ENCODE data around the gene ST7. TPM values are rescaled to one million over a fixed set of nuclear protein-coding genes. Genes with fewer than 3 reads are reported as not detected.

The ST7 gene
- total and polyA plus RNA-seq, 2 of the 8 experiments (the other 6 are each of a cell fraction or from before 2014, with no cell fraction given) = 16.3 to 18.0 TPM

DNA sequence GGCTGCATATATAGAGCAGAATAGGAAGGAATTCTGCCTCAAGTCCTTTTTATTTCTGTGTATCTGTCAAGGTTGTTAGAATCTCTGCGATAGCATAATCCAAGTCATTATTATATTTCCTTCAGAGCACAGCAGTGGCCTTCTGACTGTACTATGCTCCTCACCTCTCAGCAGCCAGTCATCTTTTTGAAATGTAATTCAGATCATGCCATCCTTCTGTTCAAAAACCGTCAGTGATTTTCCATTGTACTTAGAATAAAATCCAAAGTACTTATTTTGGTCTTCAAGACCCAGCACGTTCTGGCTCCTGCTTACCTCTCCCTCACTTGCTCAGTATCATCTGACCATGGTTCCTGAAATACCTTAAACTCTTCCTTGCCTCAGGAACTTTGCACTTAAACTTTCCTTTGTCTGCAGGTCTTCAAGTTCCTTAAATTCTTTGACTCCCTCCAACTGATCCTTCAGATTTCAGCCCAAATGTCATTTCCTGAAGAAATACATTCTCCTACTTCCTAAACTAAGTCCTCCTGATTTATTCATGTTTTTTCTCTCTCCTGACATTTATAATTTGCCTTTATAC lies 112.4 kb downstream of the ST7 start:
- H3K23me2 ChIP-seq (ENCODE audit: low read depth, low read length) = no peaks in the 10 kb centered on the region
- peak overlapping the region; percentile 61; the same call in 1 of the 2 replicates for H2BK5ac ChIP-seq (ENCODE audit: low read depth, low read length)
- H3K14ac ChIP-seq (ENCODE audit: insufficient read length) = no peak overlapping the region
- no peak overlapping the region for H3K4ac ChIP-seq (replicated peaks; ENCODE audit: insufficient read length, low read depth, low read length)
- FAIRE-seq (no peak), DNase-seq (ENCODE audit: low read depth in 1 of 2, low spot score in 2 of 2) (no peak)
- no peak overlapping the region for H3K27ac ChIP-seq (ENCODE audit: low read depth, low read length)
- no peak overlapping the region for H3K4me2 ChIP-seq (ENCODE audit: insufficient read depth in 1 of 2, low read depth in 2 of 2, low read length in 2 of 2)
- WGBS, 2 experiments (ENCODE audit: extremely low coverage in 1 of 2, insufficient coverage in 1 of 2, insufficient read length in 1 of 2, insufficient replicate concordance in 2 of 2, low coverage in 1 of 2, low lambda C conversion rate in 2 of 2, missing lambda C conversion rate in 1 of 2) = 78% methylated on average over 3 of the region's 3 CpGs; no CpG with 5 or more reads in 1 of the 2 experiments
- CTCF ChIA-PET (ENCODE audit: partially characterized antibody) = interaction anchor here (0.7 kb wide), 1 partner anchor 194 kb away, joined by 4 read pairs; no protein-coding TSS in a partner anchor
- no peak overlapping the region for H3K4me3 ChIP-seq (ENCODE audit: extremely low read depth in 1 of 4, insufficient read depth in 2 of 4, low read depth in 3 of 4, low read length in 4 of 4)
- no peak overlapping the region for H2BK120ac ChIP-seq (replicated peaks; ENCODE audit: low read depth, low read length)
- no peak overlapping the region for H2AK5ac ChIP-seq (ENCODE audit: low read depth, low read length)
- TF ChIP-seq TAF7 (optimal IDR thresholded peaks at IDR 0.05; ENCODE audit: borderline replicate concordance, low read depth, low read length) (no peak), BRCA1 (IDR thresholded peaks at IDR 0.05; ENCODE audit: low read depth, low read length) (no peak), RFX5 (IDR thresholded peaks at IDR 0.05; ENCODE audit: borderline replicate concordance, low read depth, low read length) (no peak), POLR2AphosphoS5 (IDR thresholded peaks at IDR 0.05; ENCODE audit: low read depth, low read length) (no peak)
- no peaks in the 10 kb centered on the region for H4K20me1 ChIP-seq (replicated peaks in 1 of 2; ENCODE audit: control insufficient read depth in 1 of 2, insufficient read depth in 2 of 2, low read length in 2 of 2)
- no peak overlapping the region for H4K91ac ChIP-seq (replicated peaks; ENCODE audit: insufficient read length, low read length)
- H4K8ac ChIP-seq (ENCODE audit: extremely low read depth, insufficient read depth, low read length) = no peak overlapping the region
- no peaks in the 10 kb centered on the region; the same call in 1 of the 2 replicates for H3K79me1 ChIP-seq (ENCODE audit: low read depth, low read length)
- H3K56ac ChIP-seq (replicated peaks; ENCODE audit: insufficient read length, low read depth, low read length) = no peak overlapping the region
- H3K23ac ChIP-seq (ENCODE audit: insufficient read length) = no peak overlapping the region
- no peak overlapping the region for H4K5ac ChIP-seq (ENCODE audit: insufficient read length, low read depth, low read length)
- H3K27me3 ChIP-seq (replicated peaks in 1 of 4; ENCODE audit: control insufficient read depth in 3 of 4, extremely low read depth in 1 of 4, insufficient read depth in 3 of 4, low read length in 3 of 4) = no peaks in the 10 kb centered on the region
- no peaks in the 10 kb centered on the region for H3K9me3 ChIP-seq (ENCODE audit: insufficient read depth in 2 of 2, low read depth in 1 of 2, low read length in 1 of 2)
- peaks cover 0 to 5% (median 2%) of the 10 kb centered on the region in 4 experiments; a peak in 3 of 7 replicates for H3K4me1 ChIP-seq (replicated peaks in 1 of 4; ENCODE audit: control insufficient read depth in 3 of 4, insufficient read depth in 4 of 4, low read length in 3 of 4)
- H3K36me3 ChIP-seq (ENCODE audit: control insufficient read depth in 2 of 4, insufficient read depth in 4 of 4, low read length in 3 of 4) = no peaks in the 10 kb centered on the region
- no peak overlapping the region for H2BK12ac ChIP-seq (ENCODE audit: low read depth, low read length)
- POLR2A ChIA-PET (ENCODE audit: partially characterized antibody) = no interaction called here
- no peak overlapping the region for H2BK15ac ChIP-seq (ENCODE audit: low read length)
- H2BK20ac ChIP-seq (ENCODE audit: low read length) = no peak overlapping the region
- H3K9ac ChIP-seq (replicated peaks in 1 of 4; ENCODE audit: extremely low read depth in 1 of 4, low read depth in 3 of 4, low read length in 3 of 4) = no peak overlapping the region
- H3K79me2 ChIP-seq (ENCODE audit: control insufficient read depth in 1 of 2, insufficient read depth in 2 of 2, low read length in 2 of 2) = no peaks in the 10 kb centered on the region; a peak in 1 of 4 replicates
- no peak overlapping the region for H3K18ac ChIP-seq (ENCODE audit: extremely low read depth, low read length)
- no peak overlapping the region for H2AFZ ChIP-seq (ENCODE audit: low read length)

Data from H1 (cell line).